ENCODE results near the gene PCED1B. TPM values are rescaled to one million over a fixed set of nuclear protein-coding genes. Genes with fewer than 3 reads are reported as not detected.

PCED1B gene
- total RNA-seq, 1 donor from 2014 or later = 4.8 TPM

GRCh38 chr12:47206450-47207339 is 127.3 kb downstream of the PCED1B start:
- no peaks in the 10 kb centered on the region for H3K36me3 ChIP-seq (ENCODE audit: control insufficient read depth, insufficient read depth, low read length)
- DNase-seq (ENCODE audit: low read depth) = no peak
- H3K27me3 ChIP-seq (ENCODE audit: control insufficient read depth, insufficient read depth, low read length) = no peaks in the 10 kb centered on the region
- no peak overlapping the region for H3K4me3 ChIP-seq (ENCODE audit: low read depth, low read length)
- TF ChIP-seq CTCF (IDR thresholded peaks at IDR 0.05; ENCODE audit: insufficient read depth, low read length, poor library complexity, severe bottlenecking) = no peak

GRCh38 chr12:47207340-47207717 is 127.9 kb downstream of the PCED1B start:
- no peak overlapping the region for H3K4me3 ChIP-seq (ENCODE audit: low read depth, low read length)
- no peaks in the 10 kb centered on the region for H3K27me3 ChIP-seq (ENCODE audit: control insufficient read depth, insufficient read depth, low read length)
- TF ChIP-seq CTCF (IDR thresholded peaks at IDR 0.05; ENCODE audit: insufficient read depth, low read length, poor library complexity, severe bottlenecking) = no peak
- no peaks in the 10 kb centered on the region for H3K36me3 ChIP-seq (ENCODE audit: control insufficient read depth, insufficient read depth, low read length)
- DNase-seq (ENCODE audit: low read depth) = no peak

- H3K27me3 ChIP-seq (ENCODE audit: control insufficient read depth, insufficient read depth, low read length) = no peaks in the 10 kb centered on the region
- no peak for DNase-seq (ENCODE audit: low read depth)
- no peaks in the 10 kb centered on the region for H3K36me3 ChIP-seq (ENCODE audit: control insufficient read depth, insufficient read depth, low read length)
- TF ChIP-seq CTCF (IDR thresholded peaks at IDR 0.05; ENCODE audit: insufficient read depth, low read length, poor library complexity, severe bottlenecking) = no peak
- no peak overlapping the region for H3K4me3 ChIP-seq (ENCODE audit: low read depth, low read length)
These were observed 128.4 kb downstream of the PCED1B start for GRCh38 chr12:47207829-47208248.

GRCh38 chr12:47209014-47209413 is 129.6 kb downstream of the PCED1B start:
- H3K36me3 ChIP-seq (ENCODE audit: control insufficient read depth, insufficient read depth, low read length) = no peaks in the 10 kb centered on the region
- DNase-seq (ENCODE audit: low read depth) = no peak
- H3K27me3 ChIP-seq (ENCODE audit: control insufficient read depth, insufficient read depth, low read length) = no peaks in the 10 kb centered on the region
- no peak overlapping the region for H3K4me3 ChIP-seq (ENCODE audit: low read depth, low read length)
- no peak for TF ChIP-seq CTCF (IDR thresholded peaks at IDR 0.05; ENCODE audit: insufficient read depth, low read length, poor library complexity, severe bottlenecking)

GRCh38 chr12:47210776-47211175 is 131.4 kb downstream of the PCED1B start:
- no peak for DNase-seq (ENCODE audit: low read depth)
- TF ChIP-seq CTCF (IDR thresholded peaks at IDR 0.05; ENCODE audit: insufficient read depth, low read length, poor library complexity, severe bottlenecking) = no peak
- no peaks in the 10 kb centered on the region for H3K27me3 ChIP-seq (ENCODE audit: control insufficient read depth, insufficient read depth, low read length)
- H3K4me3 ChIP-seq (ENCODE audit: low read depth, low read length) = no peak overlapping the region
- no peaks in the 10 kb centered on the region for H3K36me3 ChIP-seq (ENCODE audit: control insufficient read depth, insufficient read depth, low read length)

GRCh38 chr12:47212701-47213039 is 133.2 kb downstream of the PCED1B start:
- no peak for DNase-seq (ENCODE audit: low read depth)
- TF ChIP-seq CTCF (IDR thresholded peaks at IDR 0.05; ENCODE audit: insufficient read depth, low read length, poor library complexity, severe bottlenecking) = no peak
- H3K27me3 ChIP-seq (ENCODE audit: control insufficient read depth, insufficient read depth, low read length) = no peaks in the 10 kb centered on the region
- no peaks in the 10 kb centered on the region for H3K36me3 ChIP-seq (ENCODE audit: control insufficient read depth, insufficient read depth, low read length)
- no peak overlapping the region for H3K4me3 ChIP-seq (ENCODE audit: low read depth, low read length)

Measured in kidney epithelial cell (primary cell).